Femur (tissue), 1 donor: Measurements from ENCODE around the gene CA9.
A peak's percentile ranks its signal among the peaks of the same experiment; 100 is the strongest.

ENCODE experiments used
- DNase-seq: peaks from one replicate; pipeline ENCODE4 v3.0.0-alpha.2; 2017

Gene CA9

GRCh38 chr9:35652829-35653209 lies 20.9 kb upstream of the CA9 start:
- no peak for DNase-seq

- DNase-seq, result no peak
Observed at GRCh38 chr9:35653611-35654010, 20.1 kb upstream of the CA9 start.

- no peak for DNase-seq
Observed at GRCh38 chr9:35656348-35656747, 17.4 kb upstream of the CA9 start.

- no peak for DNase-seq
Observed at GRCh38 chr9:35656831-35657545, 16.7 kb upstream of the CA9 start.

GRCh38 chr9:35657546-35658136 lies 16.1 kb upstream of the CA9 start, which contains the start of gene RMRP:
RMRP (minus strand) TSS chr9:35658019.
- peak; percentile 98 for DNase-seq

- DNase-seq, result peak; percentile 93
Observed at GRCh38 chr9:35658137-35658967, 15.4 kb upstream of the CA9 start, which contains the start of gene CCDC107. CCDC107 (plus strand) TSS chr9:35658292; CDS start chr9:35658380, 88 bp downstream.

- peak; percentile 52 for DNase-seq
Observed at GRCh38 chr9:35658968-35659220, 14.8 kb upstream of the CA9 start.

GRCh38 chr9:35659340-35659739 lies 14.4 kb upstream of the CA9 start:
- DNase-seq, result no peak

- no peak for DNase-seq
Observed at GRCh38 chr9:35660966-35661415, 12.7 kb upstream of the CA9 start.

- no peak for DNase-seq
Observed at GRCh38 chr9:35661756-35662350, 11.9 kb upstream of the CA9 start.

- DNase-seq, result no peak
Observed at GRCh38 chr9:35662437-35662836, 11.3 kb upstream of the CA9 start.

- peak; percentile 90 for DNase-seq
Observed at GRCh38 chr9:35664531-35665470, 8.9 kb upstream of the CA9 start, which contains the start of gene ARHGEF39. ARHGEF39 (minus strand) TSS chr9:35665195; CDS start chr9:35665169, 26 bp downstream.

- DNase-seq, result no peak
Observed at GRCh38 chr9:35665471-35665818, 8.3 kb upstream of the CA9 start.

GRCh38 chr9:35666045-35666444 lies 7.7 kb upstream of the CA9 start:
- no peak for DNase-seq

- DNase-seq, result no peak
Observed at GRCh38 chr9:35666549-35666948, 7.2 kb upstream of the CA9 start.

GRCh38 chr9:35667939-35668338 lies 5.8 kb upstream of the CA9 start:
- no peak for DNase-seq

GRCh38 chr9:35669331-35670145 lies 4.2 kb upstream of the CA9 start:
- DNase-seq, result no peak

GRCh38 chr9:35674025-35674361 lies 265 bp downstream of the CA9 start:
- no peak for DNase-seq

- no peak for DNase-seq
Observed at GRCh38 chr9:35675204-35675603, 1.5 kb downstream of the CA9 start.

- peak; percentile 81 for DNase-seq
Observed at GRCh38 chr9:35675732-35676392, 2.1 kb downstream of the CA9 start.

- DNase-seq, result no peak
Observed at GRCh38 chr9:35679091-35679490, 5.4 kb downstream of the CA9 start.
